Stimulated activated CD4-positive, alpha-beta T cell treated with anti-CD3 and anti-CD28 coated beads, Interleukin-4, amount 100 ng/mL, for 24 hours (primary cell): ENCODE results near the gene ZNF701.
"Not testable (repeated sequence)": the region's sequence is repeated elsewhere in the genome, so short reads cannot be mapped to it uniquely, and the experiment has no call there.

Experiments used
- DNase-seq: peaks from one replicate; pipeline ENCODE4 v3.0.0-alpha.2; 2020

The ZNF701 gene

GRCh38 chr19:52570000-52570861, at the start of gene ZNF701:
ZNF701 (plus strand) TSS chr19:52570287; CDS start chr19:52574148, 3,861 bp downstream.
- DNase-seq: peak; percentile 95

- DNase-seq: no peak
These were observed 47.5 kb upstream of the ZNF701 start for GRCh38 chr19:52522551-52522950.

GRCh38 chr19:52524086-52524485, 46.0 kb upstream of the ZNF701 start:
- no peak for DNase-seq

GRCh38 chr19:52527134-52527955, 42.7 kb upstream of the ZNF701 start, which contains the start of gene ZNF808:
ZNF808 (plus strand) TSS chr19:52527668; CDS start chr19:52543285, 15,617 bp downstream.
- DNase-seq: peak; percentile 96

GRCh38 chr19:52527956-52528351, 42.1 kb upstream of the ZNF701 start:
- DNase-seq: no peak

- DNase-seq: no peak
These were observed 37.6 kb upstream of the ZNF701 start for GRCh38 chr19:52532480-52532879.

GRCh38 chr19:52533901-52534300, 36.2 kb upstream of the ZNF701 start:
- DNase-seq: no peak

GRCh38 chr19:52535385-52535770, 34.7 kb upstream of the ZNF701 start:
- DNase-seq: not testable (repeated sequence)

GRCh38 chr19:52535771-52536447, 34.2 kb upstream of the ZNF701 start:
- peak; percentile 91 for DNase-seq

- peak; percentile 57 for DNase-seq
These were observed 33.7 kb upstream of the ZNF701 start for GRCh38 chr19:52536448-52536800.

- DNase-seq: not testable (repeated sequence)
These were observed 31.3 kb upstream of the ZNF701 start for GRCh38 chr19:52538815-52539214.

GRCh38 chr19:52541176-52541575, 28.9 kb upstream of the ZNF701 start:
- DNase-seq: not testable (repeated sequence)

- DNase-seq: no peak
These were observed 28.5 kb upstream of the ZNF701 start for GRCh38 chr19:52541608-52542007.

GRCh38 chr19:52542541-52542940, 27.5 kb upstream of the ZNF701 start:
- not testable (repeated sequence) for DNase-seq

GRCh38 chr19:52542984-52543664, 27.0 kb upstream of the ZNF701 start:
- peak; percentile 21 for DNase-seq

- DNase-seq: no peak
These were observed 15.7 kb upstream of the ZNF701 start for GRCh38 chr19:52554216-52554971.

GRCh38 chr19:52557231-52557995, 12.7 kb upstream of the ZNF701 start:
- DNase-seq: no peak

- not testable (repeated sequence) for DNase-seq
These were observed 11.2 kb upstream of the ZNF701 start for GRCh38 chr19:52558732-52559445.

GRCh38 chr19:52561611-52562010, 8.5 kb upstream of the ZNF701 start:
- DNase-seq: not testable (repeated sequence)

- no peak for DNase-seq
These were observed 4.0 kb upstream of the ZNF701 start for GRCh38 chr19:52566121-52566520.
